GM12878 (cell line): ENCODE results near the gene INTS13. TPM values are rescaled to one million over a fixed set of nuclear protein-coding genes. Genes with fewer than 3 reads are reported as not detected.
"Not testable (repeated sequence)": the region's sequence is repeated elsewhere in the genome, so short reads cannot be mapped to it uniquely, and the experiment has no call there.

Experiments
- ATAC-seq: fragments of 200-7000 bp; cut with Tn5 transposase; 3 replicates; pipeline ENCODE4 v1.9.1; 2020; ENCODE audit warnings: mild to moderate bottlenecking, moderate library complexity
- BruUV-seq: library from RNA; stranded (reverse); fragments of 400-500 nt; replicated peaks from 2 replicates; lab custom pipeline; 2021; lab: Mats Ljungman, UMichigan
- CTCF ChIA-PET: fragments of 300-600 bp; sonication (Branson Sonifier 250); formaldehyde crosslinking; extraction: SDS; loops from one replicate; lab custom pipeline; 2021; ENCODE audit warnings: inconsistent platforms; lab: Yijun Ruan, JAX
- POLR2A ChIA-PET: fragments of 350-600 bp; formaldehyde crosslinking; extraction: SDS; loops from one replicate; lab custom pipeline; 2021; ENCODE audit warnings: inconsistent platforms; lab: Charles Lee
- RAD21 ChIA-PET: fragments of 300-600 bp; sonication (Branson Sonifier 250); formaldehyde crosslinking; loops from one replicate; lab custom pipeline; 2023; ENCODE audit warnings: antibody characterized with exemption; ENCODE audit not compliant: unreplicated experiment; lab: Charles Lee
- SMC1A ChIA-PET: fragments of 300-600 bp; sonication (Branson Sonifier 250); formaldehyde crosslinking; loops from one replicate; lab custom pipeline; 2023; ENCODE audit not compliant: unreplicated experiment, uncharacterized antibody; lab: Charles Lee
- DNase-seq: peaks from one replicate; pipeline ENCODE4 v3.0.0-alpha.2; 2011; ENCODE audit warnings: low read depth, low spot score
- FAIRE-seq: peaks from 3 replicates; lab custom pipeline; 2011; peaks lifted over from hg19 to GRCh38; lab: Jason Lieb, UNC
- H2AFZ ChIP-seq: 2 replicates; pipeline ENCODE4 v1.6.0; 2011; ENCODE audit warnings: low read depth, low read length, control low read depth; ENCODE audit not compliant: control insufficient read depth
- H3K27ac ChIP-seq: 2 replicates; pipeline ENCODE4 v1.5.1; 2011; ENCODE audit warnings: control low read depth; ENCODE audit not compliant: control insufficient read depth, insufficient read depth
- H3K27me3 ChIP-seq, 2 experiments: replicated peaks in 1 of 2; 2 replicates each; pipeline versions ENCODE4 v1.6.0 to v1.6.1; 2011; ENCODE audit warnings: low read length in 1 of 2; ENCODE audit not compliant: control insufficient read depth in 2 of 2, insufficient read depth in 2 of 2
- H3K36me3 ChIP-seq, 2 experiments: 2 replicates each; pipeline ENCODE4 v1.5.1; 2011; ENCODE audit warnings: low read length in 1 of 2; ENCODE audit not compliant: control insufficient read depth in 2 of 2, insufficient read depth in 2 of 2
- H3K4me1 ChIP-seq: 2 replicates; pipeline ENCODE4 v1.6.1; 2011; ENCODE audit warnings: mild to moderate bottlenecking, low read length, moderate library complexity, mixed read lengths; ENCODE audit not compliant: control insufficient read depth, insufficient read depth
- H3K4me2 ChIP-seq: 2 replicates; pipeline ENCODE4 v1.6.0; 2011; ENCODE audit warnings: control low read depth; ENCODE audit not compliant: control insufficient read depth, insufficient read depth
- H3K4me3 ChIP-seq: fragments of 200-600 bp; sonication (generic); 2 replicates; pipeline ENCODE4 v1.5.1; 2016
- H3K79me2 ChIP-seq: 2 replicates; pipeline ENCODE4 v1.6.0; 2011; ENCODE audit warnings: low read length; ENCODE audit not compliant: control insufficient read depth, insufficient read depth
- H3K9ac ChIP-seq: 2 replicates; pipeline ENCODE4 v1.8.0; 2011; ENCODE audit warnings: low read length, control low read depth, mixed read lengths; ENCODE audit not compliant: control insufficient read depth, insufficient read depth
- H3K9me3 ChIP-seq: replicated peaks from 3 replicates; pipeline ENCODE4 v1.5.1; 2011; ENCODE audit warnings: mild to moderate bottlenecking, low read length; ENCODE audit not compliant: control insufficient read depth, insufficient read depth
- H4K20me1 ChIP-seq: 2 replicates; pipeline ENCODE4 v1.6.0; 2011; ENCODE audit not compliant: control insufficient read depth, insufficient read depth
- BRCA1 ChIP-seq: IDR thresholded peaks from 2 replicates; pipeline ENCODE4 v1.6.1; 2011; ENCODE audit warnings: low read depth, low read length, improper control_type of control experiment
- CTCF ChIP-seq, 3 experiments: IDR thresholded peaks in 2 of 3; conservative IDR thresholded peaks in 1 of 3; 2 replicates each; pipeline ENCODE4 v1.5.1; 2011; ENCODE audit warnings: low read depth in 3 of 3, low read length in 3 of 3, mild to moderate bottlenecking in 3 of 3, control low read depth in 2 of 3, moderate library complexity in 2 of 3, inconsistent platforms in 1 of 3, mixed read lengths in 1 of 3; ENCODE audit not compliant: control insufficient read depth in 2 of 3, insufficient read depth in 1 of 3; ENCODE audit errors: extremely low read depth in 1 of 3
- RAD51 ChIP-seq: fragments of 450-650 bp; IDR thresholded peaks from 2 replicates; pipeline ENCODE4 v1.6.1; 2016; ENCODE audit warnings: moderate library complexity, mild to moderate bottlenecking, inconsistent platforms
- WGBS: methylation state at CpG from one replicate; pipeline ENCODE4 v1.1.6; 2016; ENCODE audit warnings: low lambda C conversion rate; ENCODE audit not compliant: insufficient replicate concordance, insufficient coverage; ENCODE audit errors: missing lambda C conversion rate; 5-methylcytosine and 5-hydroxymethylcytosine counted together
- in situ Hi-C: fragments of 300-500 bp; cut with MboI; formaldehyde crosslinking; loops from 9 replicates; pipeline ENCODE4 v1.14.3; 2018; ENCODE audit warnings: mixed read lengths
- intact Hi-C: fragments of 100-400 bp; cut with micrococcal nuclease; formaldehyde crosslinking; loops from one replicate; pipeline ENCODE4 v1.14.2; 2022; ENCODE audit not compliant: unreplicated experiment
- polyA plus RNA-seq, 11 experiments: library from polyadenylated mRNA; depleted of rRNA in 4 of 11; unstranded in 6 of 11; stranded (reverse) in 5 of 11; fragments of >200 nt; fragmentation: Nextera tagmentation in 4 of 11; fragmentation: Illumina TruSeq in 1 of 11; extraction: Ambion mirVana in 4 of 11; extraction: Trizol in 1 of 11; gene quantifications; 1 replicate in 1 of 11; 2 replicates in 10 of 11; pipeline versions ENCODE4 v1.2.1 to v1.2.3, GENCODE V29; 2011 to 2016; ENCODE audit warnings: inconsistent platforms in 2 of 11, missing spikeins in 2 of 11, low read depth in 1 of 11
- total RNA-seq, 4 experiments: library from RNA; depleted of rRNA in 3 of 4; stranded (reverse); fragments of >200 nt in 3 of 4; fragmentation: Illumina TruSeq in 1 of 4; extraction: Trizol in 1 of 4; gene quantifications; 2 replicates each; pipeline versions ENCODE4 v1.2.1 to v1.2.3, GENCODE V29; 2013 to 2021

INTS13 gene
- total and polyA plus RNA-seq, 10 of the 15 experiments (the other 5 are each of a cell fraction or from before 2014, with no cell fraction given) = 33.4 to 72.0 (median 59.9) TPM

DNA sequence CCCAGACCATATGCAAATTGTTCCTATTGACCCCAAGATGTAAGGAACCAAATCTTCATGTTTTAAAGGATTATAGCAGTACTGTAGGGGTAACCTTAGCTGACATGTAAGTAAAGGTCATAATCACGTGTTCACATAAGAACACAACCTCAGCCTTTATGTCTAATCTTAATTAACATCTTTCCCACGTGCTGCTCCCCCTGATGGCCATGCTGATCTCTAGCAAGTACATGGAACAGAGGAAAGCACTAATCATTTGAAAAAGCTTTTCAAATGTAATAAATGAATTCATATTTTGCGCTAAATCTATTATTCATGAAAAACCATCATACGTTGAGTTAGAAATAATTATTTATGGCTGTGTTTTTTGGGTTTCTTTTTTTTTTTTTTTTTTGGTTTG lies 74.3 kb downstream of the INTS13 start:
- RAD21 ChIA-PET = interaction anchor here (0.8 to 1.8 kb wide), 3 partner anchors 8 to 22 kb away, joined by 3 to 6 read pairs (median 6); no protein-coding TSS in a partner anchor
- DNase-seq = no peak
- WGBS = 42% methylated on average over 4 of the region's 4 CpGs
- BruUV-seq = no TSS peak
- Histone ChIP-seq H3K79me2 (no peaks in the 10 kb centered on the region), H2AFZ (no peak overlapping the region), H3K4me2 (no peak overlapping the region), H3K9me3 (no peaks in the 10 kb centered on the region), H3K27me3 (no peaks in the 10 kb centered on the region), H3K27ac (no peak overlapping the region), H3K36me3 (no peaks in the 10 kb centered on the region), H3K4me3 (no peak overlapping the region), H4K20me1 (no peaks in the 10 kb centered on the region), H3K4me1 (peaks cover 5% of the 10 kb centered on the region; the same call in 1 of the 2 replicates), H3K9ac (no peak overlapping the region)
- SMC1A ChIA-PET = interaction anchor here (1.0 to 9.4 kb wide), 4 partner anchors 9 to 150 kb away, joined by 3 to 105 read pairs (median 12); no protein-coding TSS in a partner anchor
- 0 out of 3 replicates have a peak, but pooled peaks have one; percentile 17 for ATAC-seq
- POLR2A ChIA-PET = interaction anchor here (3.7 kb wide), 1 partner anchor 16 kb away, joined by 13 read pairs; no protein-coding TSS in a partner anchor
- in situ Hi-C loops = no loop called here
- no peak for FAIRE-seq
- CTCF ChIA-PET = interaction anchor here (0.8 to 2.5 kb wide), 12 partner anchors 8 to 151 kb away, joined by 3 to 26 read pairs (median 5); no protein-coding TSS in a partner anchor
- TF ChIP-seq CTCF (IDR thresholded peaks at IDR 0.05 in 2 of 3, conservative IDR thresholded peaks at IDR 0.05 in 1 of 3; ENCODE audit: control insufficient read depth in 2 of 3, extremely low read depth in 1 of 3, insufficient read depth in 1 of 3, low read depth in 3 of 3, low read length in 3 of 3) (0 out of 6 replicates have a peak, but pooled peaks of 1 of the 3 experiments have one; percentile 24), BRCA1 (no peak), RAD51 (peak; percentile 34; the same call in 1 of the 2 replicates)
- intact Hi-C loops = no loop called here

- H3K9ac ChIP-seq, H3K9me3 ChIP-seq, FAIRE-seq, DNase-seq, H3K4me3 ChIP-seq, H3K4me2 ChIP-seq, H3K79me2 ChIP-seq, H3K27ac ChIP-seq, H4K20me1 ChIP-seq, H3K36me3 ChIP-seq, intact Hi-C loops, H2AFZ ChIP-seq, ATAC-seq, in situ Hi-C loops, H3K27me3 ChIP-seq, BruUV-seq, H3K4me1 ChIP-seq: not testable (repeated sequence)
- 95% methylated on average over 3 of the region's 3 CpGs for WGBS
- SMC1A ChIA-PET = interaction anchor here (1.0 to 9.4 kb wide), 4 partner anchors 8 to 149 kb away, joined by 3 to 105 read pairs (median 12); no protein-coding TSS in a partner anchor
- RAD21 ChIA-PET = interaction anchor here (1.1 kb wide), 1 partner anchor 16 kb away, joined by 3 read pairs; no protein-coding TSS in a partner anchor
- POLR2A ChIA-PET = interaction anchor here (3.7 kb wide), 1 partner anchor 17 kb away, joined by 13 read pairs; no protein-coding TSS in a partner anchor
- CTCF ChIA-PET = interaction anchor here (0.7 to 2.5 kb wide), 12 partner anchors 8 to 265 kb away, joined by 3 to 26 read pairs (median 3); no protein-coding TSS in a partner anchor
Observed at GRCh38 chr12:26862787-26863186, 75.0 kb downstream of the INTS13 start.
